Progenitor cell of endocrine pancreas (in vitro differentiated cells): ENCODE data around the gene TRAF1. TPM values are rescaled to one million over a fixed set of nuclear protein-coding genes. Genes with fewer than 3 reads are reported as not detected.
A peak's percentile ranks its signal among the peaks of the same experiment; 100 is the strongest.

Experiments used
- DNase-seq: peaks from one replicate; pipeline ENCODE4 v3.0.0; 2021; ENCODE audit warnings: low spot score; ENCODE audit not compliant: unreplicated experiment
- H3K27ac Mint-ChIP-seq: 2 replicates; pipeline ENCODE4 v1.8.0; 2021; ENCODE audit warnings: mild to moderate bottlenecking, moderate library complexity, mixed read lengths
- H3K27me3 Mint-ChIP-seq: 2 replicates; pipeline ENCODE4 v1.8.0; 2021; ENCODE audit warnings: mixed read lengths
- H3K36me3 Mint-ChIP-seq: 2 replicates; pipeline ENCODE4 v1.8.0; 2022; ENCODE audit warnings: mixed read lengths; ENCODE audit not compliant: insufficient read depth
- H3K4me1 Mint-ChIP-seq: 2 replicates; pipeline ENCODE4 v1.8.0; 2021; ENCODE audit warnings: low read depth, mixed read lengths
- H3K4me3 Mint-ChIP-seq: 2 replicates; pipeline ENCODE4 v1.8.0; 2021; ENCODE audit warnings: low read depth, mild to moderate bottlenecking, moderate library complexity, mixed read lengths
- H3K9me3 Mint-ChIP-seq: 2 replicates; pipeline ENCODE4 v1.8.0; 2021; ENCODE audit warnings: low read depth, mixed read lengths
- total RNA-seq: library from RNA; stranded (reverse); gene quantifications from 2 replicates; pipeline ENCODE4 v1.2.1, GENCODE V29; 2021
- TF ChIP-seq, protein P1 (sequence below): fragments of 200-600 bp; sonication (generic); IDR thresholded peaks from one replicate; pipeline ENCODE4 v1.5.0; 2021; ENCODE audit warnings: antibody characterized with exemption, mild to moderate bottlenecking; ENCODE audit not compliant: unreplicated experiment

Gene TRAF1
- total RNA-seq, 1 donor from 2014 or later, result 6.7 TPM

DNA sequence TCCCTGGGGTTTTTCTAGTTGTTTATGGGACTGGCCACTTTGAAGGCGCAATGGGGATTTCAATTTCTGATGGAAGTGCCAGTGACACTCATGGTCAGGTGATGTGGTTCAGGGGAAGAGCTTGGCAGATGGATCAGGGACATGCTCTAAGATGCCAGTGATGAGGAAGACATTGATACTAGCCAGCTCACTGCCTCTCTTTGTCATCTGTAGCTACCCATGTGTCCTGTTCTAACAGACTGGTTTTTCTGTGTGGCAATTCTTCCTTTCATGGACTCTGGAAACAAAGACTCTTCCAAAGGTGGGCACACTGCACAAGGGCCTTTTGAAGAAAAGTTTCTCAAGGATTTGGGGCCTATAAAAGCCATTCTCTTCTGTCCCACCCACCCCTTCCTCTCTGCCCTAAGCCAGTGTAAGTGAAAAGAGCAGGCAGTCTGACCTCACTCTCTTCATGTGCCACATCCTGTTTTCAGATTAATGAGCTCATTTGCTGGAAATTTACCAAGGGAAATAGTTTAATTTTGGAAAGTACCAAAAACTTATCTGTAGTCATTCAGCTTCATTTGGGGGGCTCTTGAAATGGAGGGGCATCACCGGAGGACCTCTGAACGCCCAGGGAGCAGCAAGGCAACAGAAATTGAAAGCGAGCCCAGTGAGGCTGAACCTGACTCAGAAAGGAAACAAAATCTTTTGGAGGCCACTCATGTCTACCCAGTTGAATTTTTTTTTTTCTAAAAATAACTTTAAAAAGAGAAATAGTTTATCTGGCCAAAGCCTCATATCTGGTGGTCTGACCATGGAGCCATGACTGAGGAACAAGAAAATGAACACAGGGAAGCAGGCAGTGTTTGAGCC lies 4.9 kb upstream of the TRAF1 start:
- Mint-ChIP-seq H3K27ac (no peak overlapping the region), H3K4me3 (no peak overlapping the region)
- TF ChIP-seq, protein P1, sequence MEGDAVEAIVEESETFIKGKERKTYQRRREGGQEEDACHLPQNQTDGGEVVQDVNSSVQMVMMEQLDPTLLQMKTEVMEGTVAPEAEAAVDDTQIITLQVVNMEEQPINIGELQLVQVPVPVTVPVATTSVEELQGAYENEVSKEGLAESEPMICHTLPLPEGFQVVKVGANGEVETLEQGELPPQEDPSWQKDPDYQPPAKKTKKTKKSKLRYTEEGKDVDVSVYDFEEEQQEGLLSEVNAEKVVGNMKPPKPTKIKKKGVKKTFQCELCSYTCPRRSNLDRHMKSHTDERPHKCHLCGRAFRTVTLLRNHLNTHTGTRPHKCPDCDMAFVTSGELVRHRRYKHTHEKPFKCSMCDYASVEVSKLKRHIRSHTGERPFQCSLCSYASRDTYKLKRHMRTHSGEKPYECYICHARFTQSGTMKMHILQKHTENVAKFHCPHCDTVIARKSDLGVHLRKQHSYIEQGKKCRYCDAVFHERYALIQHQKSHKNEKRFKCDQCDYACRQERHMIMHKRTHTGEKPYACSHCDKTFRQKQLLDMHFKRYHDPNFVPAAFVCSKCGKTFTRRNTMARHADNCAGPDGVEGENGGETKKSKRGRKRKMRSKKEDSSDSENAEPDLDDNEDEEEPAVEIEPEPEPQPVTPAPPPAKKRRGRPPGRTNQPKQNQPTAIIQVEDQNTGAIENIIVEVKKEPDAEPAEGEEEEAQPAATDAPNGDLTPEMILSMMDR, result no peak

DNA sequence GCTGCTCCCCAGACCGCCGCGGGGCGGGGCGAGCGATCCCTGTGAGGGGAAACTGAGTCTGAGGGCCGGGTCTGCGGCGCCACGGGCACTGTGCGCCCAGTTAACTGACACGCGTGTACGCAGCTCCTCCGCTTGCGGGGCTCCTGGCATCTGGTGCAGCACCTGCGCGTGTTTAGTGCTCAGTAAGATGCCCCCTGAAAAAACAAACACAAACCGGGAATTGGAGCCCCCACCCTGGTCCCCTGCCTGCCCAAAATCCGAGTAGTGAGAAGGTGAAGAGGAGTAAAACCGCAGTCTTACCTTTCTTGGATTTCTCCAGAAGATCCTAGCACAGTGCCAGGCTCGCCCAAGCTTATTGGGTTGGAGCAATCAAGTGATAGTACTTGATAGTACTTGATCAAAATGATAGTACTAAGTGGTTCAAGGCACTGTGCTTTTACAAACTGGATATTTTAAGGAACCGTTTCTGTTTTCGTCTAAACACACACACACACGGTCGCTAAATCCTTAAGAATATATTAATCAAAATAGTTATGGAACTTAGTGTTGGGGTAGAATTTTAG lies 2.7 kb upstream of the TRAF1 start:
- Mint-ChIP-seq H3K27me3 (peaks cover 13% of the 10 kb centered on the region), H3K9me3 (no peaks in the 10 kb centered on the region), H3K4me3 (peak overlapping the region; percentile 72), H3K36me3 (no peaks in the 10 kb centered on the region), H3K27ac (peak overlapping the region; percentile 67), H3K4me1 (peaks cover 3% of the 10 kb centered on the region)
- TF ChIP-seq, protein P1, result peak; percentile 32
- DNase-seq, result no peak

More for the DNA sequence above, 4.9 kb upstream of the TRAF1 start:
- no peaks in the 10 kb centered on the region for H3K36me3 Mint-ChIP-seq
- H3K4me1 Mint-ChIP-seq, result peaks cover 3% of the 10 kb centered on the region
- H3K9me3 Mint-ChIP-seq, result no peaks in the 10 kb centered on the region
- peaks cover 13% of the 10 kb centered on the region for H3K27me3 Mint-ChIP-seq
- no peak for DNase-seq

DNA sequence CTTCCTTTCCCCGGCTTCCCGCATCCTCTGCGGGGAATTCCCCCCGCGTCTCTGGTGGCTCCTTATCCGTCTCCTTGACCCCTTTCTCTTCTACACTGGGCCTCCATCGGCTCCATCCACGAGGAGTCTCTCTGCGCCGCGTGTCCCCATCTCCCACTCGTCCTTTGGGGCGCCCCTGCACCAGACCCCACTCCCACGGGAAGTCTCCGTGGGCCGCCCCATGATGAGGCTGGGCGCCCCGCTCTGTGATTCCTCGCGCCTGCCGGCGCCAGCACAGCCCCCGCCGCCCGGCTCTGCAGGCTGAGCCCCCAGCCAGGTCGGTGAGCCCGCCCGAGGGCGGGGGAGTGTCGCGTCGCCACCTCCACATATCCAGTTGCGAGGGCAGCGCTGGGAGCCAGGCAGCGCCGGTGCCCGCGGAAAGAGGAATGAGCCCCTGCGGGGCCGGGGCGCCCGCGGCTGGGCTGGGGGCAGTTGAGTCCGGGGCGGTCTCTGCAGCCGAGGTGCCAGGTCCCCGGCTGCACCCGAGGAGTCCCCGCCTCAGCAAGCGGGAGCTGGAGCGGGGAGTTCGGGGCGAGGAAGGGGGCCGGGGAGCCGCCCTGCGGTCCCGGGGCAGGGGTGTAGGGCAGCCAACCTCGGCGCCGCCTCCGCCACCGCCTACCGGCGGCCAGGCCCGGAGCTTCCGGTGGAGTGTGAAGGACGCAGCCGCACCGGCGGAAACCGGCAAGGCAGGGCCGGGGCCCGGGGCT lies 2.1 kb upstream of the TRAF1 start:
- H3K4me3 Mint-ChIP-seq, result peak overlapping the region; percentile 71
- H3K4me1 Mint-ChIP-seq, result peaks cover 3% of the 10 kb centered on the region
- no peaks in the 10 kb centered on the region for H3K9me3 Mint-ChIP-seq
- H3K36me3 Mint-ChIP-seq, result no peaks in the 10 kb centered on the region
- H3K27ac Mint-ChIP-seq, result peak overlapping the region; percentile 81
- TF ChIP-seq, protein P1, result no peak
- peak; percentile 40 for DNase-seq
- H3K27me3 Mint-ChIP-seq, result peaks cover 13% of the 10 kb centered on the region

DNA sequence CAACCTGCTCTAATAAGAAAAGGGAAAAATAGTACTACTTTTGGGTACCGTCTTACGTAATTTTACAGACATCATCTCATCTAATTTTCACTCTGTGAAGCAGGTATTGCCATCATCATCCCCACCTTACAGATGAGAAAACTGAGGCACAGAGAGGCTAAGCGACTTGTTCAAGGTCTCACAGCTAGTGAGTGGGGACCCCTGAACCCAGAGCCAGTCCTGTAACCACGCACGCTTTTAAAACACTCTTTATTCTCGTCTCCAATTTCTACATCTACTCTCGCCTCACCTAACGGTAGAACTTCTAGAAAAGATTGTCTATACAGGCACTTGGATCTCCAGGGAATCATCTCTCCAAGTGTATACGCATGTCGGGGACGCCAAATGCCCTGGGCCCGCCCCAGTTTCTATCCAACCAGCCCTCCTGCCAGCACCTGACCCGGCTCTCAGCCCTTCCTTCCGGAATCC lies 1.5 kb upstream of the TRAF1 start:
- TF ChIP-seq, protein P1, result no peak
- Mint-ChIP-seq H3K36me3 (no peaks in the 10 kb centered on the region), H3K9me3 (no peaks in the 10 kb centered on the region), H3K27ac (peak overlapping the region; percentile 81), H3K4me3 (peak overlapping the region; percentile 71), H3K4me1 (peaks cover 3% of the 10 kb centered on the region), H3K27me3 (peaks cover 11% of the 10 kb centered on the region)
- DNase-seq, result no peak
